ENCODE results near the gene GPR132. TPM values are rescaled to one million over a fixed set of nuclear protein-coding genes. Genes with fewer than 3 reads are reported as not detected.

GPR132 gene
- total RNA-seq, 1 experiment from 2014 or later, result 0.20 TPM

DNA sequence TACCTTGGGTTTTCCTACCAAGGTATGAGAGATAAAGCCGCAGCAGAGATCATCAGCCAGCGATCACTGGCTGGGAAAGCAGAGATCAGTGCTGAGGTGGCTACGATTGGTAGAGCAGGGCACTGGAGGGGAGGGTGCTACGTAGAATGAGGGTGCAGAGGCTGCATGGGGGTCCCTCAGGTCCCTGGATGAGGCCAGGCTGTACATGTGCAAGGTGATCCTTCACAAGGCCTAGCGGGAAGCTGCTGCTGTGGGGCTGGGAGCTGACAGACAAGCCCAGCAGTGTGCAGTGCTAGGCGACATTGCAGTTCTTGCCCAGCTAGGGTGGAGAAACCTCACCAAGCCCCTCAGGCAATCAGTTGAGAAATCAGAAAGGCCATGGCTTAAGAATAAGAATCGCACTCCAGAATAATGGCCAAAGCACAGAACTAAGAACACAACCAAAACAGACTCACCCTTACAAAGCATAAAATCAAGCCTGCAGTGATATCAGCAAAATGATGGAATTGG lies 37.2 kb upstream of the GPR132 start:
- no peak overlapping the region for H2BK15ac ChIP-seq (ENCODE audit: low read depth, low read length)
- Mint-ChIP-seq H3K27me3 (ENCODE audit: low read depth) (peaks cover 71% of the 10 kb centered on the region), H3K4me3 (no peak overlapping the region)

More for the DNA sequence above, 37.2 kb upstream of the GPR132 start:
- Mint-ChIP-seq H3K27ac (0 out of 7 replicates have a peak overlapping the region, but pooled peaks of 1 of the 3 experiments have one; percentile 21), H3K4me1 (no peaks in the 10 kb centered on the region), H3K9me3 (peaks cover 31 to 34% of the 10 kb centered on the region in 2 experiments), H3K36me3 (ENCODE audit: insufficient read depth in 1 of 3, low read depth in 3 of 3) (peaks cover 0 to 8% (median 5%) of the 10 kb centered on the region in 3 experiments; a peak in 3 of 7 replicates)
- no peak overlapping the region for H4K5ac ChIP-seq (ENCODE audit: insufficient read length, low read depth, low read length)
- H4K20me1 ChIP-seq (ENCODE audit: control insufficient read depth, insufficient read depth, insufficient read length), result no peaks in the 10 kb centered on the region
- no peak overlapping the region for H3K18ac ChIP-seq (ENCODE audit: insufficient read length, low read depth, low read length)
- no peaks in the 10 kb centered on the region for H3K79me2 ChIP-seq (ENCODE audit: insufficient read depth, low read length)
- no peak overlapping the region for H3T11ph ChIP-seq (ENCODE audit: low read length)
- peaks cover 11% of the 10 kb centered on the region for H3K9me3 ChIP-seq (ENCODE audit: control insufficient read depth, low read depth, low read length)
- H2BK12ac ChIP-seq (ENCODE audit: insufficient read length, low read depth, low read length), result no peak overlapping the region
- no peak overlapping the region for H2BK120ac ChIP-seq (ENCODE audit: low read depth, low read length, poor library complexity, severe bottlenecking)
- no peak overlapping the region for H3K23ac ChIP-seq (ENCODE audit: insufficient read length, low read depth, low read length)
- H3K9ac ChIP-seq (ENCODE audit: extremely low read depth, insufficient read length, low read length), result no peak overlapping the region
- no peak overlapping the region for H3K4ac ChIP-seq (ENCODE audit: low read depth, low read length)
- H4K91ac ChIP-seq (ENCODE audit: insufficient read length, low read depth, low read length), result no peak overlapping the region
- H3K4me1 ChIP-seq (ENCODE audit: insufficient read depth, low read length), result no peaks in the 10 kb centered on the region
- WGBS (ENCODE audit: extremely low coverage, insufficient read length, low lambda C conversion rate), result no CpG with 5 or more reads among the region's 7 CpGs
- no peaks in the 10 kb centered on the region for H3K79me1 ChIP-seq (ENCODE audit: insufficient read depth, low read depth, low read length, poor library complexity, severe bottlenecking)
- H2AFZ ChIP-seq (ENCODE audit: low read length), result no peak overlapping the region
- H3K4me2 ChIP-seq (ENCODE audit: insufficient read depth, insufficient read length, low read length), result no peak overlapping the region
- TF ChIP-seq, protein P1, sequence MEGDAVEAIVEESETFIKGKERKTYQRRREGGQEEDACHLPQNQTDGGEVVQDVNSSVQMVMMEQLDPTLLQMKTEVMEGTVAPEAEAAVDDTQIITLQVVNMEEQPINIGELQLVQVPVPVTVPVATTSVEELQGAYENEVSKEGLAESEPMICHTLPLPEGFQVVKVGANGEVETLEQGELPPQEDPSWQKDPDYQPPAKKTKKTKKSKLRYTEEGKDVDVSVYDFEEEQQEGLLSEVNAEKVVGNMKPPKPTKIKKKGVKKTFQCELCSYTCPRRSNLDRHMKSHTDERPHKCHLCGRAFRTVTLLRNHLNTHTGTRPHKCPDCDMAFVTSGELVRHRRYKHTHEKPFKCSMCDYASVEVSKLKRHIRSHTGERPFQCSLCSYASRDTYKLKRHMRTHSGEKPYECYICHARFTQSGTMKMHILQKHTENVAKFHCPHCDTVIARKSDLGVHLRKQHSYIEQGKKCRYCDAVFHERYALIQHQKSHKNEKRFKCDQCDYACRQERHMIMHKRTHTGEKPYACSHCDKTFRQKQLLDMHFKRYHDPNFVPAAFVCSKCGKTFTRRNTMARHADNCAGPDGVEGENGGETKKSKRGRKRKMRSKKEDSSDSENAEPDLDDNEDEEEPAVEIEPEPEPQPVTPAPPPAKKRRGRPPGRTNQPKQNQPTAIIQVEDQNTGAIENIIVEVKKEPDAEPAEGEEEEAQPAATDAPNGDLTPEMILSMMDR (conservative IDR thresholded peaks at IDR 0.05), result no peak
- DNase-seq, result no peak
- H3K14ac ChIP-seq (ENCODE audit: insufficient read depth, low read length), result no peak overlapping the region
- no peak overlapping the region for H4K8ac ChIP-seq (replicated peaks; ENCODE audit: insufficient read length, low read depth, low read length)
- no peak overlapping the region for H3K27ac ChIP-seq (ENCODE audit: insufficient read length, low read depth, low read length)
- no peaks in the 10 kb centered on the region for H3K23me2 ChIP-seq (ENCODE audit: insufficient read length, low read depth, low read length, poor library complexity, severe bottlenecking)
- H2AK5ac ChIP-seq (ENCODE audit: insufficient read length, low read length), result no peak overlapping the region
- no peak overlapping the region for H2BK5ac ChIP-seq (ENCODE audit: insufficient read length, low read length)
- no peak overlapping the region for H2BK20ac ChIP-seq (ENCODE audit: low read depth, low read length, poor library complexity, severe bottlenecking)
- H3K27me3 ChIP-seq (ENCODE audit: insufficient read depth, low read length), result no peaks in the 10 kb centered on the region
- H3K56ac ChIP-seq (ENCODE audit: insufficient read length, low read depth, low read length), result no peak overlapping the region

All from H9 (cell line).